IPS-18a (cell line): Measurements from ENCODE around the gene WRNIP1.

Experiments
- H3K27ac ChIP-seq: one replicate; pipeline ENCODE4 v1.5.1; 2013; ENCODE audit warnings: low read length
- H3K27me3 ChIP-seq: one replicate; pipeline ENCODE4 v1.6.1; 2013; ENCODE audit warnings: mild to moderate bottlenecking, low read length; ENCODE audit not compliant: control insufficient read depth, insufficient read depth
- H3K36me3 ChIP-seq: one replicate; pipeline ENCODE4 v1.6.1; 2013; ENCODE audit warnings: low read depth, low read length; ENCODE audit not compliant: control insufficient read depth
- H3K4me1 ChIP-seq: one replicate; pipeline ENCODE4 v1.6.1; 2013; ENCODE audit warnings: low read depth, low read length; ENCODE audit not compliant: control insufficient read depth
- H3K4me3 ChIP-seq: one replicate; pipeline ENCODE4 v1.5.1; 2013; ENCODE audit warnings: low read length
- H3K9ac ChIP-seq: one replicate; pipeline ENCODE4 v1.6.1; 2013; ENCODE audit warnings: mild to moderate bottlenecking, low read length, moderate library complexity
- H3K9me3 ChIP-seq: one replicate; pipeline ENCODE4 v1.6.1; 2013; ENCODE audit warnings: low read depth, low read length; ENCODE audit not compliant: control insufficient read depth

Gene WRNIP1

DNA sequence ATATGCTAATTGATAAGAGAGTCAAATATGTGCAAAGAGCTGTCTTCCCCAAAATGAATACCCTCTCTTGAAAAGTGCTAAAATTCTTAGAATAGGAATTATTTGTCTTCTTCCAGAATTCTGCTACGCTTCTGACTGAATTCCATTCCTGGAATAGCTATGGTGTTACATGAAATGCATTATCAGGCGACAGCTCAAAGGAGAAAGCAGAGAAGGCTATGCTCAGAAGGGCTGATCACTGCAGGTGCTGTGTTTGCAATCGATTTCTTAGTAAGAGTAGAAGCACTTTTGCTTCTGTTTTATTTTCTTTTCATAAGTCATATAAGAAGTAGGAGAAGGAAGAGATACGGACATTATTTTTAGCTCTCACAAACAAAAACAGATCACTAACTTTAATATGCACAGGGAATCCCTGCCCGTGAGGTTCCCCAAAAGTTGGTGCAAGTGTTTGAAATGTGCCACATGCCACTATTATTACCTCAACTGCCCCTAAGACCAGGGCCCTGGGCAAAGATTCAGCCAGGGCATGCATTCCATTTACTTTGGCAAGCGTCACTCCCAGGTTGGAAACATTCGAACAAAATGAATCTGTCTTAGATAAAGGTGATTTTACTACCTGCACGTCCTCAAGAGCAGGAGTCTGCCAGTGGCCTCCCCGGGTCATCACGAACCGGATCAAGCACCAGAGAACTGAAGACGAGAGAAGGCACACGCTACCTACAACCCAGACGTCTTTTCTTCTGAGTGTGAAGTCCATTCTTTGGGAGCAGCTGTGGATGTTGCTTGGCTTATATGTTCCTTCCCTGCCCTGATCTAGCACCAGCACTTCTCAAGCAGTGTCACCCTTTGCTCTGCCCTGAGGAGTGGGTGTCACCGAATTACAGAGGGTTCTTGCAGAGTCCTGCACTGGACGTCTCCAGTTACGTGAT, 21.6 kb upstream of the WRNIP1 start:
- Histone ChIP-seq H3K9ac (no peak overlapping the region), H3K9me3 (no peaks in the 10 kb centered on the region), H3K27ac (no peak overlapping the region), H3K4me1 (peaks cover 3% of the 10 kb centered on the region), H3K27me3 (no peaks in the 10 kb centered on the region), H3K36me3 (no peaks in the 10 kb centered on the region), H3K4me3 (no peak overlapping the region)

DNA sequence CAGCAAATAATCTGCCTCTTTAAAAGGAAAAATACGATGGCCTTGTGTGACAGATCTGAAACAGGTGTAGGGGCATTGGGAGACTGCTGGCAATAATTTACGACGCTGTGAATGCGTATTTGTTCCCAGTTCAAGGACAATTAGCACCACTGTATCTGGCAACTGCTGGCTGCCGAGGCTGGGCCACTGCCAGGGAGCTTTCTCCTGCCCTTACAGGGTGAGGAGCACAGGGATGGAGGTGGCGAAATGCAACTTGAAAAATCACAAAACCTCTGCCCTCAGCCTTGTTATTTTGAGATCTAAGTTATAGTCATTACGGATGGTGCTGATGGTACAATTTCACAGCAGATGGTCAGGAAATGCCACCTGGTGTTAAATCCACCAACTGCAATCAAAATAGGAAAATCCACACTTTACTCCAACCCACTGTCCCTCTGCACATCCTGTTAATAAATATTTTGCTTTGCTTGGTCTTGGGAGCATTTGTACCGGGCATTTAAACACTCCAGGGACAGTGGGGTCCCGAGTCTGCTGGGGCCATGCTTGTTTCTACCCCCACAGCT, 20.9 kb upstream of the WRNIP1 start:
- no peaks in the 10 kb centered on the region for H3K9me3 ChIP-seq
- H3K27me3 ChIP-seq = no peaks in the 10 kb centered on the region
- H3K4me1 ChIP-seq = peaks cover 3% of the 10 kb centered on the region
- H3K4me3 ChIP-seq = no peak overlapping the region
- H3K27ac ChIP-seq = no peak overlapping the region
- no peak overlapping the region for H3K9ac ChIP-seq
- H3K36me3 ChIP-seq = no peaks in the 10 kb centered on the region

DNA sequence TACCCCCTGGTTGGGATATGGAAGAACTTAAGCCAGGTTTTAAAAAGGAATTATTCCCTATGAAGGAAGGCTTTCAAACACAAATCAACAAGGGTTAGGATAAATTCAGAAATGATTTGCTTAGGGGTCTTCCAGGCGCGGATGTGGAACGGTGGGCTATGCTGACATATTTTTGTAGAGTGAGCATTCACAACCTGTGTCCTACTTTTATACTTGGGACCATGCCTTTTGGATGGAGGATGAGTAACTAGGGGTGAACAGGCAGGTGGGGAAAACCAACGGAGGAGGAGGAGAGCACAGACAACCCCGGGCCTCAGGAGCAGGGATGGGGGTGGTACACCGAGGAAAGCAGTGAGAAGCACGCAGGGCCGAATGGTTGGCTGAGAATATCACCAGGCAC, 20.4 kb upstream of the WRNIP1 start:
- H3K9ac ChIP-seq = no peak overlapping the region
- no peak overlapping the region for H3K27ac ChIP-seq
- H3K36me3 ChIP-seq = no peaks in the 10 kb centered on the region
- H3K4me3 ChIP-seq = no peak overlapping the region
- H3K27me3 ChIP-seq = no peaks in the 10 kb centered on the region
- peaks cover 7% of the 10 kb centered on the region for H3K4me1 ChIP-seq
- H3K9me3 ChIP-seq = no peaks in the 10 kb centered on the region

DNA sequence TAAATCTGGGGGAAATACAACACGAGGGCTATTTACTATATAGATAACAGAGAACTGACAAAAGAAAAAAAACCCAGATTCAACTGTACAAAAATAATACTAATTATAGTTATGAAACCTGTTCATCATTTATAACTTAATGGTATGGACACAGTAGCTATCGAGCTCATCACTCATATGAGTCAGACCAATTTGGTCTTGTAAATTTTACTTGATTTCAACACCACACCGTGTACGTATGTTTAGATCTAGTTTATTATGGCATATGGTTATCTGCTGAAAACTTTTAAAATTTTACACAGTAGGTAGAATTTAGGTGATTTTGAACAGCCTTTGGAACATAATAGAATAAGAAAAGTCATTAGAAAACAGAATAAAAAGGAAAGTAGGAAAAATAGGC, 19.9 kb upstream of the WRNIP1 start:
- Histone ChIP-seq H3K27ac (no peak overlapping the region), H3K27me3 (no peaks in the 10 kb centered on the region), H3K9ac (no peak overlapping the region), H3K4me3 (no peak overlapping the region), H3K36me3 (no peaks in the 10 kb centered on the region), H3K4me1 (peaks cover 8% of the 10 kb centered on the region), H3K9me3 (no peaks in the 10 kb centered on the region)

DNA sequence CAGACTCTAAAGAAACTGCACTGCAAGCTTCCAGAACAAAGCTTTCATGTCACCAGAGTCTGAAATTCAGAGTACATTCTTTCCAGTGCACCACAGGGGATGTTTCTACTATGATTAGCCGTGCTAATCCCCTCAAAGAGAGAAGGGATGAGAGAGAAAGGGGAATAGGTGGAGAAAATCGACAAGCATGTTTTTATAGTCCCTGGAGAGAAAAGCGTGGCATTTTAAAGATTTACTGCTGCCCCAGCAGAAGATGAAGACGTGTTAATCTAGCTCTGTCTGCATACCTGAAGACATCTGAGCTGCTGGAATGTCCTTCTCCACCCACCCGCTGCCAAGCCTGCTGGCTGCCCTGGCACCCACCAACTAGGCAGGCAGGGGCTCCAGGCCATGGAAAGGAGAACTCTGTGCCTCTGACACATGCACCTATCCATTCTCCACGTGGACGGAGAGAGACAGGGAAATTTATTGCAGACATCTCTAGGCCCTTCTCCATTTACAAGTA, 18.6 kb upstream of the WRNIP1 start:
- Histone ChIP-seq H3K4me1 (peaks cover 8% of the 10 kb centered on the region), H3K9me3 (no peaks in the 10 kb centered on the region), H3K27me3 (no peaks in the 10 kb centered on the region), H3K4me3 (no peak overlapping the region), H3K9ac (no peak overlapping the region), H3K27ac (no peak overlapping the region), H3K36me3 (no peaks in the 10 kb centered on the region)

DNA sequence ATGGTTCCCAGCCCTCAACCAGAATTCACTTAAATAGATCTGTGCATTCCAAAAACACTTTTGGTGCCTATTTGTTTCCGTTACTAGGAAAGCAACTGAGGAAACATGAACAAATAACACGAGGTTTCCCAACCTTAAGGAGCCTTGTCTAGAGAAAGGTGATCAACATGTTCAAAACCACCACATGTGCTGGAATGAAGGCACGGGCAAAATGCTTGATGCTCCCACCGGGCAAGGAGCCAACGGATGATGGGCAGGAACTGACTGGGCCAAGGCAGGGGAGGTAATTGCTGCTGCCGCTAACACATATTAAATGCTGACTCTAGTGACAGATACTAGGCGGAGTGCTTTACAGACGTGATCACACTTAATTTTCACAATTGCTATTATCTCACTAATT, 17.0 kb upstream of the WRNIP1 start:
- no peak overlapping the region for H3K4me3 ChIP-seq
- H3K4me1 ChIP-seq = peaks cover 8% of the 10 kb centered on the region
- H3K9me3 ChIP-seq = no peaks in the 10 kb centered on the region
- no peak overlapping the region for H3K9ac ChIP-seq
- H3K27me3 ChIP-seq = no peaks in the 10 kb centered on the region
- H3K27ac ChIP-seq = no peak overlapping the region
- no peaks in the 10 kb centered on the region for H3K36me3 ChIP-seq

DNA sequence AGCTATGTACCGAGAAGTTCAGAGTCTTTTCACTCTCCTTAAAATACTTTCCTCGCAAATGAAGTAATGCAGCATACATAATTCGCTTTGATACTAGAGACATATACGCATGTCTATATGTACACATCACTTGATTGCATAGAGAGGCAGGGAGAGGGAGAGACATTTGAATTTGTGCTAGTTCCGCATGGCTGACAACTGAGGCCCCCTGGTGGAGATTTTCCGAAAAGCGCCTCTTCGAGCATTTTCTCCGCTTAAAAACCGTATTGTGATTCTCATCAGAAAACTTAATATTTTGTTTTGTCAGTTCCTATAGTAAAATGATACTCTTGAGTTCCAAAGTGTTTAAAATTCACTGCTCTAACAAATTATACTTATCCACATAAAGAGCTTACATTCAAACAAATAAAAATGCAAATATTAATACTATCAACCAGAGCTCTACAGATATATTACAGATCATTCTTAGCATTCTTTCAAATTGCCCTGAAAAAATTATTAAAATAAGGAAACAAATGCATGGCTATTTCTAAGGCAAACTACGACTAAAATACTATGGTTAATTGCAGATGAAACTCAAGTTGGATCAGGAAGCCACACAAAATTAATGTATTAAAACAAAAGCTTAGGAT, 15.1 kb upstream of the WRNIP1 start:
- H3K4me3 ChIP-seq = no peak overlapping the region
- no peaks in the 10 kb centered on the region for H3K9me3 ChIP-seq
- no peak overlapping the region for H3K9ac ChIP-seq
- H3K4me1 ChIP-seq = peaks cover 8% of the 10 kb centered on the region
- no peaks in the 10 kb centered on the region for H3K36me3 ChIP-seq
- no peak overlapping the region for H3K27ac ChIP-seq
- no peaks in the 10 kb centered on the region for H3K27me3 ChIP-seq

DNA sequence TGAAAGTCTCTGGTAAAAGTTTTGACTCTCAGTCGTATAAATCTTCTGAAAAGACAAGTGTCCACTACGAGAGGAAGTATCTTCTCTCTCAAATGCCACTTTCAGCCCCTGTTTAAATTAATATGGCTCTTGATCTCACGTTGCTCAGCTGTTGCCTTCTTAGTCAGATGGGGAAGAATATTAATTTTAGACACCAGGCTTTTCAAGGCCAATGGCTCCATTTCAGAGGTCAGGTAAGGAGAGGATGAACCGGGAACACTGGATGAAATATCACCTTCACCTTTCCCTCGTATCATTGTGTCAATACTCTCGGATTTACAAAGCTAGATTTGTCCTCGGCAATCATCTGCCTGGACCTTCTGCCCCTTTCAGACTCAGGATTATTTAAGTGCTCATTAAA, 14.4 kb upstream of the WRNIP1 start, which contains the start of gene MYLK4:
TSS of gene MYLK4 (minus strand) at position 91 of the 400 bp plus-strand sequence. CDS start 1,628 bp downstream, outside the sequence.
- H3K27me3 ChIP-seq = no peaks in the 10 kb centered on the region
- H3K9me3 ChIP-seq = no peaks in the 10 kb centered on the region

DNA sequence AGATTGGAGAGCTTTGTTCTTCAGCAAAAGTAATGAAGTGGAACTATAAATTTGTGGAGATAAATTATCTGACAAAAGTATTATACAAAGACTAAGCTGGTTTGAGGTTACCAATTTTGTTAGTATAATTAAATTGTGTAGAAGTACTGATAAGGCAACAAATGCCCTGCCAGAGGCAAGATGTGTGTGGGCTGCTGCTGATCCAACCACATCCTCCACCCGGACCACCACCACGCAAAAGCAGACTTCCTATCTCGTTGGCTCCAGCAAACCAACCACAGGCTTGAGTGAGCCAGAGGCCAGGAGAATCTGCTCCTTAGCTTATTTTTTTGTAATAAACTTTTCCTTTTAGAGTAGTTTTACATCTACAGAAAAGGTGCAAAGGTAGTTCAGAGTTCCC, 13.3 kb upstream of the WRNIP1 start:
- peaks cover 5% of the 10 kb centered on the region for H3K4me1 ChIP-seq
- H3K36me3 ChIP-seq = no peaks in the 10 kb centered on the region
- H3K9ac ChIP-seq = no peak overlapping the region
- H3K27me3 ChIP-seq = no peaks in the 10 kb centered on the region
- H3K9me3 ChIP-seq = no peaks in the 10 kb centered on the region
- no peak overlapping the region for H3K27ac ChIP-seq
- no peak overlapping the region for H3K4me3 ChIP-seq

More for the DNA sequence above, 14.4 kb upstream of the WRNIP1 start, which contains the start of gene MYLK4:
- no peak within 1 kb of the TSS for H3K9ac ChIP-seq
- peaks cover 8% of the 10 kb centered on the region for H3K4me1 ChIP-seq
- no peaks in the 10 kb centered on the region for H3K36me3 ChIP-seq
- no peak within 1 kb of the TSS for H3K27ac ChIP-seq
- no peak within 1 kb of the TSS for H3K4me3 ChIP-seq

DNA sequence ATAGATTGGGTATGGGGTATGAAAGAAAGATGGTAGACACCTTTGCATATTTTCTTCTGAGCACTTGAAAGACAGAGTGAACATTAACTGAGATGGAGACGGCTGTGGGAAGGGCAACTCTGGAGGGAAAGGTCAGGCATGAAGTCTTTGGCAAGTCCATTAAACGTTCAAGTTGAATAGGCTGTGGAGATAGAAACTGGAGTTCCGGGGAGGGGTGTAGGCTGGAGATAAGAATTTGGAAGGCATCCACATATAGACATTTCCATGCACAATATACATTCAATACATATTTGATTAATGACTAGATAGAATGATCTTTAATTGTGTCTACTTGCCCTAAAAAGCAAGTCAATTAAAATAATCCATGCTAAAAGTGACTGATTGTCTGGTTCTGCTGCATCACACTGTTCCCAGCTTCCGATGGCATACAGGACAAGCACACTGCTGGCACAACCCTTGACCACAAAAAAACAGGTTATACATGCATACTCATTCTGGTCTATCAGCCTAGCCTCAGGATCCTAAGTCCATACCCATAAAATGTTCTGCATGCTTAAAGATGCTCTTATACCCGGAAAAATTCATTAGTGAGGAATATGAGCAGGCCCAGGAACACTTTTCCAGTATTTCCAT, 12.6 kb upstream of the WRNIP1 start:
- H3K27ac ChIP-seq = no peak overlapping the region
- no peaks in the 10 kb centered on the region for H3K9me3 ChIP-seq
- no peak overlapping the region for H3K9ac ChIP-seq
- H3K36me3 ChIP-seq = no peaks in the 10 kb centered on the region
- no peaks in the 10 kb centered on the region for H3K27me3 ChIP-seq
- no peak overlapping the region for H3K4me3 ChIP-seq
- H3K4me1 ChIP-seq = peaks cover 4% of the 10 kb centered on the region

DNA sequence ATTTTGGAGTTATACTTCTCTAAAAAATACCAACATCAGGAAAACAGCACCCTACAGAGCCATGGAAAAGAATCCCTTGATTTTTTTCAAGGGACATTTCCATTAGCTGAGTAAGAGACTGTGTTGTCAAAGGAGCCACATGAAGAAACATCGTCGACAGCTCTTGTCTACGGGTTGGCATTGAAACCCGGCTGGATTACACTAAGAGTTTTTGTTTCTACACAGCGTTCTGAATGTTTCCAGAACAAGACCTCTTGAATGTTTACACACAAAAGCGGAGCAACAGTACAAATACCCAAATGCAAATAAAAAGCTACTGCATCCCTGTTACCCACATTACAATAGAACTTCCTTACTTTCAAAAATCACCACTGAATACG, 12.1 kb upstream of the WRNIP1 start:
- no peaks in the 10 kb centered on the region for H3K9me3 ChIP-seq
- no peaks in the 10 kb centered on the region for H3K27me3 ChIP-seq
- H3K27ac ChIP-seq = no peak overlapping the region
- H3K4me3 ChIP-seq = no peak overlapping the region
- peaks cover 4% of the 10 kb centered on the region for H3K4me1 ChIP-seq
- no peak overlapping the region for H3K9ac ChIP-seq
- no peaks in the 10 kb centered on the region for H3K36me3 ChIP-seq
